ENCODE measurements around the gene ZNF774. TPM values are rescaled to one million over a fixed set of nuclear protein-coding genes. Genes with fewer than 3 reads are reported as not detected.

ZNF774 gene
- total and polyA plus RNA-seq, 10 of the 15 experiments (the other 5 are each of a cell fraction or from before 2014, with no cell fraction given) = 0.35 to 2.5 (median 1.7) TPM

DNA sequence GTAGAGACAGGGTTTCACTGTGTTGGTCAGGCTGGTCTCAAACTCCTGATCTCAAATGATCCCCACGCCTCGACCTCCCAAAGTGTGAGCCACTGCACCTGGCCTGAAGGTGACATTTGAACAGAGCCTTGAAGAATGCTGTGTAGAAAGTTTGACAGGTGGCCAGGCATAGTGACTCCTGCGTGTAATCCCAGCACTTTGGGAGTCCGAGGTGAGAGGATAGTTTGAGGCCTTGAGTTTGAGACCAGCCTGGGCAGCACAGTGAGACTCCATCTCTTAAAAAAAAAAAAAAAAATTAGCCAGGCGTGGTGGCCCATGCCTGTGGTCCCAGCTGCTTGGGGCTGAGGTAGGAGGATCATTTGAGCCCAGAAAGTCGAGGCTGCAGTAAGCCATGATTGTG lies 37.4 kb downstream of the ZNF774 start:
- TF ChIP-seq, protein P1, sequence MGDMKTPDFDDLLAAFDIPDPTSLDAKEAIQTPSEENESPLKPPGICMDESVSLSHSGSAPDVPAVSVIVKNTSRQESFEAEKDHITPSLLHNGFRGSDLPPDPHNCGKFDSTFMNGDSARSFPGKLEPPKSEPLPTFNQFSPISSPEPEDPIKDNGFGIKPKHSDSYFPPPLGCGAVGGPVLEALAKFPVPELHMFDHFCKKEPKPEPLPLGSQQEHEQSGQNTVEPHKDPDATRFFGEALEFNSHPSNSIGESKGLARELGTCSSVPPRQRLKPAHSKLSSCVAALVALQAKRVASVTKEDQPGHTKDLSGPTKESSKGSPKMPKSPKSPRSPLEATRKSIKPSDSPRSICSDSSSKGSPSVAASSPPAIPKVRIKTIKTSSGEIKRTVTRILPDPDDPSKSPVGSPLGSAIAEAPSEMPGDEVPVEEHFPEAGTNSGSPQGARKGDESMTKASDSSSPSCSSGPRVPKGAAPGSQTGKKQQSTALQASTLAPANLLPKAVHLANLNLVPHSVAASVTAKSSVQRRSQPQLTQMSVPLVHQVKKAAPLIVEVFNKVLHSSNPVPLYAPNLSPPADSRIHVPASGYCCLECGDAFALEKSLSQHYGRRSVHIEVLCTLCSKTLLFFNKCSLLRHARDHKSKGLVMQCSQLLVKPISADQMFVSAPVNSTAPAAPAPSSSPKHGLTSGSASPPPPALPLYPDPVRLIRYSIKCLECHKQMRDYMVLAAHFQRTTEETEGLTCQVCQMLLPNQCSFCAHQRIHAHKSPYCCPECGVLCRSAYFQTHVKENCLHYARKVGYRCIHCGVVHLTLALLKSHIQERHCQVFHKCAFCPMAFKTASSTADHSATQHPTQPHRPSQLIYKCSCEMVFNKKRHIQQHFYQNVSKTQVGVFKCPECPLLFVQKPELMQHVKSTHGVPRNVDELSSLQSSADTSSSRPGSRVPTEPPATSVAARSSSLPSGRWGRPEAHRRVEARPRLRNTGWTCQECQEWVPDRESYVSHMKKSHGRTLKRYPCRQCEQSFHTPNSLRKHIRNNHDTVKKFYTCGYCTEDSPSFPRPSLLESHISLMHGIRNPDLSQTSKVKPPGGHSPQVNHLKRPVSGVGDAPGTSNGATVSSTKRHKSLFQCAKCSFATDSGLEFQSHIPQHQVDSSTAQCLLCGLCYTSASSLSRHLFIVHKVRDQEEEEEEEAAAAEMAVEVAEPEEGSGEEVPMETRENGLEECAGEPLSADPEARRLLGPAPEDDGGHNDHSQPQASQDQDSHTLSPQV (IDR thresholded peaks at IDR 0.05) = no peak
- TF ChIP-seq EZH2 (IDR thresholded peaks at IDR 0.05; ENCODE audit: borderline replicate concordance, control insufficient read depth, low read depth, low read length) (no peak), CHD4 (IDR thresholded peaks at IDR 0.05) (no peak), BRCA1 (IDR thresholded peaks at IDR 0.05; ENCODE audit: low read depth, low read length) (no peak), STAT1 (conservative IDR thresholded peaks at IDR 0.05) (no peak), CBX5 (IDR thresholded peaks at IDR 0.05; ENCODE audit: low read depth) (no peak), WRNIP1 (IDR thresholded peaks at IDR 0.05; ENCODE audit: borderline replicate concordance, low read depth, low read length) (no peak)
- CTCF ChIA-PET = no interaction called here
- 22% methylated on average over 5 of the region's 6 CpGs for WGBS (ENCODE audit: insufficient coverage, insufficient replicate concordance, low lambda C conversion rate, missing lambda C conversion rate)
- RAD21 ChIA-PET (ENCODE audit: unreplicated experiment) = interaction anchor here (1.2 to 2.2 kb wide), 2 partner anchors 24 to 89 kb away, joined by 3 to 10 read pairs; no protein-coding TSS in a partner anchor
- peak overlapping the region; percentile 94 for H3K4me3 ChIP-seq
- in situ Hi-C loops (cut with MboI) (no loop called here), intact Hi-C loops (cut with micrococcal nuclease; ENCODE audit: unreplicated experiment) (no loop called here)
- H3K9ac ChIP-seq (ENCODE audit: control insufficient read depth, insufficient read depth, low read length) = peak overlapping the region; percentile 97
- POLR2A ChIA-PET = interaction anchor here (0.7 to 2.6 kb wide), 5 partner anchors 10 to 231 kb away, joined by 4 to 51 read pairs (median 5); no protein-coding TSS in a partner anchor
- H3K4me1 ChIP-seq (ENCODE audit: control insufficient read depth, insufficient read depth, low read length) = peaks cover 4% of the 10 kb centered on the region; the same call in 1 of the 2 replicates
- BruUV-seq (replicated peaks) = no TSS peak
- no peak for FAIRE-seq
- H3K27me3 ChIP-seq (replicated peaks in 1 of 2; ENCODE audit: control insufficient read depth in 2 of 2, insufficient read depth in 2 of 2, low read length in 1 of 2) = no peaks in the 10 kb centered on the region
- peaks cover 55% of the 10 kb centered on the region for H3K79me2 ChIP-seq (ENCODE audit: control insufficient read depth, insufficient read depth, low read length)
- peaks cover 0 to 8% of the 10 kb centered on the region in 2 experiments; a peak in 2 of 4 replicates for H3K36me3 ChIP-seq (ENCODE audit: control insufficient read depth in 2 of 2, insufficient read depth in 2 of 2, low read length in 1 of 2)
- SMC1A ChIA-PET (ENCODE audit: uncharacterized antibody, unreplicated experiment) = interaction anchor here (1.0 to 5.5 kb wide), 3 partner anchors 11 to 27 kb away, joined by 3 to 34 read pairs (median 4); no protein-coding TSS in a partner anchor
- no peak for ATAC-seq
- H4K20me1 ChIP-seq (ENCODE audit: control insufficient read depth, insufficient read depth) = no peaks in the 10 kb centered on the region
- peak overlapping the region; percentile 30 for H3K4me2 ChIP-seq (ENCODE audit: control insufficient read depth, insufficient read depth)
- H3K27ac ChIP-seq (ENCODE audit: control insufficient read depth, insufficient read depth) = no peak overlapping the region
- DNase-seq (ENCODE audit: low read depth, low spot score) = no peak
- H2AFZ ChIP-seq (ENCODE audit: control insufficient read depth, low read depth, low read length) = no peak overlapping the region
- no peaks in the 10 kb centered on the region for H3K9me3 ChIP-seq (replicated peaks; ENCODE audit: control insufficient read depth, insufficient read depth, low read length)
